GM18507 (cell line): Measurements from ENCODE around the gene EPN1.
"Not testable (repeated sequence)": the region's sequence is repeated elsewhere in the genome, so short reads cannot be mapped to it uniquely, and the experiment has no call there.

Source experiments
- DNase-seq: peaks from one replicate; pipeline ENCODE4 v3.0.0; 2011; ENCODE audit warnings: low read depth; ENCODE audit not compliant: insufficient read length; ENCODE audit errors: extremely low spot score
- FAIRE-seq: peaks from 2 replicates; lab custom pipeline; 2011; peaks lifted over from hg19 to GRCh38; lab: Jason Lieb, UNC

The EPN1 gene

DNA sequence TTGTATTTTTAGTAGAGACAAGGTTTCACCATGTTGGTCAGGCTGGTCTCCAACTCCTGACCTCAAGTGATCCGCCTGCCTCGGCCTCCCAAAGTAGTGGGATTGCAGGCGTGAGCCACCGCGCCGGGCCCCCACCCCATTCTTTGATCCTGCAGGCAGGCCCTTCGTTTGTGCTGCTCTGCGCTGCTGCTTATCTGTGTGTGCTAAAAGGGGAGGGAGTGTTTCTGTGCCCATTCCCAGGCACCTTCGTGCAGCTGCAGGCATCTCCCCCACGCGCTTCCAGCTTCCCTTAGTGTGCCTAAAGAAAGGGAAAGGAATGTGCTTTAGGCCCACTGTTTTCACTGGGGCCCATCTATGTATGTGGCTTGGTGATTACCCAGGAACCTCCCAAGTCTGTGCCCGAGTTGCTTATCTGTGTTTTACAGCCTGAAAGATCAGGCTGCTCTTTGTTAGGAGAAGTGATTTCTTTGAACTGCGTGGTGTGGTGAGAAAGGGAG, 27.2 kb downstream of the EPN1 start:
- no peak for FAIRE-seq
- DNase-seq: no peak

DNA sequence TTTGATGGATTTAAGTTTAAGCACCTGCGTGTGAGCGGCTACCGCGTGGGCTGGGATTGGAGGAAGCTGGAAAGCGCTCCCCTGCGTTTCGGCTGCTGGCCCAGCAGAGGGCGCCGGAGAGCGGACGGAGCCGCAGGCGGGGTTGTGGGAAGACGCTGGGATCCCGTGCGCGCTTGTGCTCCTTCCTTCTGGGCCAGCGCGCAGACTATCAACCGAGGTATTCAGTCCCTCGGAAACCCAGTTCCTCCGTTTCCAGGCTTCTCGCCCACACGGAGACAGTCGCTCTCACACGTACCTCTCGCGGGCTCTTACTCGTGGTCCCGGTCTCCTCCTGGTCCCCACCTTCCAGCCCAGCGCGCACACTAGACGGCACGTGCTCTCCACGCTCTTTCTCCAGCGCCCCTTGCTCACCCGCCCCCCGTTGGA, 28.8 kb downstream of the EPN1 start:
- no peak for FAIRE-seq
- no peak for DNase-seq

GRCh38 chr19:55704494-55705245, 29.6 kb downstream of the EPN1 start:
- FAIRE-seq (no peak), DNase-seq (no peak)

DNA sequence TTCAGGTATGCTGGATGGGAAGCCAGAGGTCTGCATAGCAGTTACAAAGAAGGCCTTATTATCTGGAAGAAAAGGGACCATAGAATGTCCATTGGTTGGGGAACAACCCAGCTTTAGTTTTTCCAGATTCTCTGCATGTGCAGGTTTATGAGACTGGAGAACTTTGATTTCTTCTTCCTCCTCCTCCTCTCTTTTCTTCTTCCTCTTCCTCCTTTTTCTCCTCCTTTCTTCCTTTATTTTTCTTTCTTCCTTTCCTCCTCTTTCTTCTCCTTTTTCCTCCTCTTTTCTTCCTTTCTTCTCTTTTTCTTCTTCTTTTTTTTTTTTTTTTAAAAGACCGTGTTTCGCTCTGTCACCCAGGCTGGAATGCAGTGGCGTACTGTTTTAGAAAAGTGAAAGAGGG, 30.9 kb downstream of the EPN1 start:
- FAIRE-seq: no peak
- no peak for DNase-seq

DNA sequence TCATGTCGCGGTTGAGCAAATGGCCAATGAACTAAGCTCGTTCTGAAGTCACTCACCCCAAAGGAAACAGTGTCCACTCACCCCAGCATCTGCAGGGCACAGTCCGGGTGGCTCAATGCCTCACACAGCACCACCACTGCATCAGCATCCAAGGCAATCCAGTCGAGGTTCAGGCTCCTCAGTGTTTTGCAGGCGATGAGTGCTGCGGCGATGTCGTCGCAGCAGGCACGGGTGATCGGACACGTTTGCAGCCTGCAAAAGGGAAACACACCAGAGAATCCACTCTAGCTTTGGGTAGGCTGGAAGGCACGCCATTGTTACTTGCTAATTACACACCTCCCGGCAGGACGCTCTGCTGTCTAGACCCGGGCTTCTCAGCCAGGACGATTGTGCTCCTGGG, 36.7 kb downstream of the EPN1 start:
- FAIRE-seq (no peak), DNase-seq (no peak)

DNA sequence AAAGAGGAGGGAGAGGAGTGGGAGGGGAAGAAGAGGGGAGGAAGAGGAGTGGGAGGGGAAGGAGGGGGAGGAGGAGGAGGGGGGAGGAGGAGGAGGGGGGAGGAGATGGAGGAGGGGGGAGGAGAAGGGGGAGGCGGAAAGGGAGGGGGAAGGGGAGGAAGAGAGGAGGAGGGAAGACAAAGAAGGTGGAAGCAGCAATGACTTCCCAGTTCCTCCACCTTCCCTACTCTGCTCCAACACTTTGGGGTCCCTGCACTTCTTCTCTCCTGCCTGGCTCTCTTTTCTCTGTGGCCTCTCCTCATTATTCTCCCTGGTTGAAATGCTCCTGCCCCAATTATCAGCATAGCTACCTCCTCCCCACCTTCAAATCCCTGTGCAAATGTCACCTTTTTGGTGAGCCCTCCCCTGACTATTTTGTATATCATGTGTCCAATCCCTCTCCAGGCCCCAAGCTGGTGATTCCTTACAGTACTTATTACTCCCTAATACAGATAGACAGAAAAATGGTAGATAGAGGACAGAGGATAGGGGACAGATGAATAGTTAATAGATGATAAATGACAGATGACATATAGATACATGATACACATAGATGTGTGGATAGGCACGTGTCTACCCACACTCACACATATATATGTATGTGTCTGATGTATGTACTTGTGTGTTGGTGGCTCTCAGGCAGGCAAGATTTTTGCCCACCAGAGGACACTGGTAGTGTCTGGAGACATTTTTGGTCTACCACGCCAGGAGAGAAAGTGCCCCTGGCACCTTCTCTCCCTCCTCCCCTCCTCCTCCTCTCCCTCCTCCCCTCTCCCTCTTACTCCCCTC, 38.0 kb downstream of the EPN1 start:
- FAIRE-seq: no peak
- no peak for DNase-seq

- FAIRE-seq: no peak
- DNase-seq: no peak
Measured at GRCh38 chr19:55716531-55716930, 41.5 kb downstream of the EPN1 start.

- no peak for FAIRE-seq
- no peak for DNase-seq
Measured at GRCh38 chr19:55717251-55717650, 42.2 kb downstream of the EPN1 start.

DNA sequence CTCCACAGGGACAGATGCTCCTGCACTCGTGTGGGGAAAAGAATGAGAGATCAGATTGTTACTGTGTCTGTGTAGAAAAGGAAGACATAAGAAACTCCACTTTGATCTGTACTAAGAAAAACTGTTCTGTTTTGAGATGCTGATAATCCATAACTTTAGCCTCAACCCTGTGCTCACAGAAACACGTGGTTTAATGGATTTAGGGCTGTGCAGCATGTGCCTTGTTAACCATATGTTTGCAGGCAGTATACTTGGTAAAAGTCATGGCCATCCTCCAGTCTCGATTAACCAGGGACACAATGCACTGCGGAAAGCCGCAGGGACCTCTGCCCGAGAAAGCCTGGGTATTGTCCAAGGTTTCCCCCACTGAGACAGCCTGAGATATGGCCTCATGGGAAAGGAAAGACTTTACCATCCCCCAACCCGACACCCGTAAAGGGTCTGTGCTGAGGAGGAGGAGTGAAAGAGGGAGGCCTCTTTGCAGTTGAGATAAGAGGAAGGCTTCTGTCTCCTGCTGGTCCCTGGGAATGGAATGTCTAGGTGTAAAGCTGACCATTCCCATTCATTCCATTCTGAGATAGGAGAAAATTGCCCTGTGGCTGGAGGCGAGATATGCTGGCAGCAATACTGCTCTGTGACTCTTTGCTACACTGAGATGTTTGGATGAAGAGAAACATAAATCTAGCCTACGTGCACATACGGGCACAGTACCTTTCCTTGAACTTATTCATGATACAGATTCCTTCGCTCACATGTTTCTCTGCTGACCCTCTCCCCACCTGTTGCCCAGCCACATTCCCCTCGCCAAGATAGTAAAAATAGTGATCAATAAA, 43.1 kb downstream of the EPN1 start:
- not testable (repeated sequence) for FAIRE-seq, DNase-seq

- DNase-seq: no peak
- no peak for FAIRE-seq
Measured at GRCh38 chr19:55720214-55720746, 45.3 kb downstream of the EPN1 start.

- no peak for FAIRE-seq
- no peak for DNase-seq
Measured at GRCh38 chr19:55720801-55721200, 45.8 kb downstream of the EPN1 start.

DNA sequence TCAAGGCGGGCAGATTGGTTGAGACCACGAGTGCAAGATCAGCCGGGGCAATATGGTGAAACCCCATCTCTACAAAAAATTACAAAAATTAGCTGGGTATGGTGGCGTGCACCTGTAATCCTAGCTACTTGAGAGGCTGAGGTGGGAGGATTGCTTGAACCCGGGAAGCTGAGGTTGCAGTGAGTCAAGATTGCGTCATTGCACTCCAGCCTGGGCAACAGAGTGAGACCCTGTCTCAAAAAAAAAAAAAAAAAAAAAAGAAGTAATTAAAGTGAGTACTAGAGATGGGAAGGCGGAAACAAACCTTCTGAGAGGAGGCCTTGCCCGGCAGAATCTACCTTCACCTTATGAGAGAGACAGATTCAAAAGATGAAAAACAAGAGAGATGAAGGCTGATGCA, 48.5 kb downstream of the EPN1 start:
- no peak for FAIRE-seq
- DNase-seq: no peak

DNA sequence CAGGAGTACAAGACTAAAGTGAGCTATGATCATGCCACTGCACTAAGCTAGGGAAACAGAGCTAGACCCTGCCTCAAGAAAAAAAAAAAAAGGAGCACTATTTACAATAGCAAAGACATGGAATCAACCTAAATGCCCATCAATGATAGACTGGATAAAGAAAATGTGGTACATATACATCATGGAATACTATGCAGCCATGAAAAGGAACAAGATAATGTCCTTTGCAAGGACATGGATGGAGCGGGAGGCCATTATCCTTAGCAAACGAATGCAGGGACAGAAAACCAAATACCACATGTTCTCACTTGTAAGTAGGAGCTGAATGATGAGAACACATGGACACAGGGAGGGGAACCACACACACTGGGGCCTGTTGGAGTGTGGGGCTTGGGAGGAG, 55.4 kb downstream of the EPN1 start:
- not testable (repeated sequence) for FAIRE-seq

DNA sequence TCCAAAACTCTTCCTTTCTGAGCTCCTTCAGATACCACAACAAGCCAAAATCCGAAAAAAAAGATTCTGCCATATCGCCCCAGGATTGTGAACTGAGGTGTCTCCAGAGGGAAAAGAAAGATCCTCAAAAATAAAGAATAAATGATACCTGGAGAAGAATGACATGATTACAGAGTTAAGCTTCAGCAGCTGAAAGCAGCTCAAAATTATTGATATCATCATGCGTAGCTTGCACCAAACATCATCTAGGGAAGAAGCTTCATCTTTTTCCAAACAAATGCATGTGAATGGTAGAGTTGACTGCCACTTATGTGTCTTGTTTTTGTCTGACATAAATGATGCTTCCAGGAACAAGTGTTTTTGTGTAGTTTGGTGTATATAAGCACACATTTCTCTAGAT, 63.3 kb downstream of the EPN1 start, which contains the start of gene NLRP9:
Gene NLRP9 (minus strand): TSS at position 101 of the 400 bp plus-strand sequence. CDS start 28 bp downstream, at position 73.
- DNase-seq: no peak
- FAIRE-seq: no peak

More for the DNA sequence above, 55.4 kb downstream of the EPN1 start:
- DNase-seq: not testable (repeated sequence)

DNA sequence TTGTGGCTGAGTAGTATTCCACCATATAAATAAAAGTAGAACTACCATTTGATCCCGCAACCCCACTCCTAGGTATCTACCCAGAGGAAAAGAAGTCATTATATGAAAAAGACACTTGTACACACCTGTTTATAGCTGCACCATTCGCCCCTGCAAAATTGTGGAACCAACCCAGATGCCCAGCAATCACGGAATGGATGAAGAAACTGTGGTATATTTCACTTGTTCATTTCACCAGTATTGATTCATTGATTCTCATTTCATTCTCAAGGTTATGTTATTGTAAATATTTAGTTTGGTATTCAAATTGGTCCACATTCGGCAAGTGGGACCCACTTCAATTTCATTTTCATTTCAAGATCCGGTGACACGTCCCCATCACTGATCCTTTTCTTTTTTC, 75.7 kb downstream of the EPN1 start:
- DNase-seq (no peak), FAIRE-seq (no peak)

DNA sequence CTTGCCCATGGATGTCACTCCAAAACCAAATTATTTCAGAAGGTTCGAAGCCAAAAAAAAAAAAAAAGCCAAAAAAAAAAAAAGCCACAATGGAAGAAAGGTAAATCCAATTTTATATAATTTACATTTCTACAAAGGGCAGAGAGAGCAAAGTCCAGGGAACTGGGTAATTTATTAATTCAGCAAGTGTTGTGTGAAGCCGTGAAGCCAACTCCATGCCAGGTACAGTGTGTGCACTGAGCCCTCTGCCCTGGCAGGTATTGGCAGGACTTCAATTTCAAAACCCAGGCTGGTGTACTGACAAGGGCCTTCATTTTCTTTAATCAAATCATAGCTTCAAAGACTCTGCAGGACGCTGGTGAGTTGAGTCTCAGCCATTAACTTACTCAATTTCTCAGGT, 78.4 kb downstream of the EPN1 start:
- no peak for DNase-seq
- FAIRE-seq: no peak

DNA sequence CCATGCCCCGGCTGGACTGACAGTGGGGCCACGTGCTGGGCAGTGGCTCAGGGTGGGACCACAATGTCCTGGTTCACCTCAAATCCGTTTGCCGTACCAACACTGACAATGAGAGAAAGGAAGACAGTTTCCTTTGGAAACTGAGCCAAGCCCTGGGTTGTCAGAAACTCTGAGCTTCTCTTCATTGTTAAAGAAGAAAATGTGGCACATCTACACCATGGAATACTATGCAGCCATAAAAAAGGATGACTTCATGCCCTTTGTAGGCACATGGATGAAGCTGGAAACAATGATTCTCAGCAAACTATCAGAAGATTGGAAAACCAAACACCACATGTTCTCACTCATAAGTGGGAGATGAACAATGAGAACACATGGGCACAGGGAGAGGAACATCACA, 81.8 kb downstream of the EPN1 start:
- FAIRE-seq, DNase-seq: not testable (repeated sequence)

GRCh38 chr19:55758797-55759196, 83.8 kb downstream of the EPN1 start, which contains the start of gene RFPL4A:
Gene RFPL4A (plus strand): TSS chr19:55759097. CDS start chr19:55761801, 2,704 bp downstream.
- not testable (repeated sequence) for FAIRE-seq

More at GRCh38 chr19:55758797-55759196, 83.8 kb downstream of the EPN1 start, which contains the start of gene RFPL4A:
- not testable (repeated sequence) for DNase-seq
